Measurements from ENCODE around the gene IQCH.

Gene IQCH

DNA sequence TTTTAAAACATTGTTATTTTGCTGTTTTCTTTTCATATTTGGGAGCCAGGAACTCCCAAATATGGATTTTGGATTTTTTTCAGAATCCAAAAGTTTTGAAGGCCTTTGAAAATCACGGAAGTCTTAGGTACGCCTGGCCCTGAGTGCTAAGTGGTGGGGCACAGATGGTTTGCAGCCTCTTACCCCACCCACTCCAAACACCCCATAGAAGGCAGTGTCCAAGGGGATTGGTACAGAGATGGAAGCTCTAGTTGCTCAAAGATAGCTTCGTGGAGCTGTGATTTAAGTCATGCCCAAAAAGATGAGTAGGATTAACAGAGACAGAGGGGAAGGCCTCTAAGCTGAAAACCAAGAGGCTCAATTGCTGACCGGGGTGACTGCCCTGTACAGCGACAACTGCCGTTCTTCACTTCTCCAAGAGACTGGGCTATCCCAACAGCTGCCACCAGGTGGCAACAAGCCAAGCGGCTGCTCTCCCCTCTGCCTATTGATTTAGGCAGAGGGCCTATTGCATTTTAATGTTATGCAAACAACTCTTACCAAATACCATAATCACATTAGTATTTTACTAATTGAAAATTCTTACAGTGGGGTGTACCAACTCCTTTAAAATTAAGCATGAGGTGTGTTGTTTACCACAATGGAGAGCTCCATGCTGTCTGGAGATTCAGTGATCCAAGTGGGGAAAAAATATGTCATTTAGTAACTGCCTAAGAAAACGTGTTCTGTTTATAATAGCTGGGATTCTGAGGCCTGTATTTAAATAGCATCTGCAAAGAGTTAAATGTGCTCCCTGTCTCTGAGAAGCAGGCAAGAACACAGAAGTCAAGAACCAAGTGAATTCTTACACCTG lies 202.3 kb downstream of the IQCH start:
- DNase-seq: peak; percentile 79

DNA sequence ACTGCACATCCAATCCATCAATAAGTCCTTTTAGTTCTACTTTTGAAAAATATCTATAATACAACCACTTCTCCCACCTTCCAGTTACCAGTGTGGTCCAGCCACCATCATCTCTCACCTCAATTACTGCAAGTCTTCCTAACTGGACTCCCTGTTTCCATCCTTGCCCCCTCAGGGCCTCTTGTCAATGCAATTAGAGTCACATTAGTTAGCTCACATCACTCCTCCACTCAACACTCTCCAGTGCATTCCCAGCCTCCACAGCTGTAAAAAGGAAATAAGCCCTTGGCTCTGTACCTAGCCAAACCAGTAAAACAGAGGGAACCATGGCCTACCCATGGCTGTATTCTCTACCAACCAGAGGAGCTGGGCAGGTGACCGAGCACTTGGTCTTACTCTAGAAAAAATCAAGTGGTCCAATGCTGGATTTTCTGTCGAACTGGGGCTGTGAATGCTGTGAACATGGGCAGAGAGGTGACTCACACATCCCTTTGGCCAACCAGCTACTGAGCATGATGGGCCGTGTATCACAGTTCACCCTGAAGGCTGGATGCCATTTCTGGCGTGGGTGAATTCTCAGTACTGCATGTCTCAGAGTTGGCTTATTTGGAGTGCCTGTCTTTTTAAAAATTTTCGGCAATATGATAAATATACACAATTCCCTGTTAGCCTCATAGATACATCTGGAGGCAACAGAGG lies 203.9 kb downstream of the IQCH start:
- DNase-seq: no peak

DNA sequence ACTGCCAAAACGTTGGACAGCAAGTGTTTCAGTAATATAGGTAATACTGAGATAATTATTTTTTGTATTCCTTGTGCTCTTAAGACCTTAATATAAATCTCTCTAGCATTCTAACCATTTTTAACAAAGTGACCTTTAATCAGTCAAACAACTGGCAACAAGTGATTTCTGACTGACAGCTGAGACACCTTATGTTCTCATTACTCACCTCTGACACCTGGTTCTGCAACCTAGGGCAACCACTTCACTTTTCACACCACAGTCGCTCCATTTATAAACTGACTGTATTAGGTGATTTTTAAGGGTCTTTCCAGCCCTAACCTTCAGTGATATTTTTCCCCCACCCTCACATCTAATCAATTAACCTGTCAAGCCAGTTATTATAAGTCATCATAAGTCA lies 205.9 kb downstream of the IQCH start:
- DNase-seq: no peak

DNA sequence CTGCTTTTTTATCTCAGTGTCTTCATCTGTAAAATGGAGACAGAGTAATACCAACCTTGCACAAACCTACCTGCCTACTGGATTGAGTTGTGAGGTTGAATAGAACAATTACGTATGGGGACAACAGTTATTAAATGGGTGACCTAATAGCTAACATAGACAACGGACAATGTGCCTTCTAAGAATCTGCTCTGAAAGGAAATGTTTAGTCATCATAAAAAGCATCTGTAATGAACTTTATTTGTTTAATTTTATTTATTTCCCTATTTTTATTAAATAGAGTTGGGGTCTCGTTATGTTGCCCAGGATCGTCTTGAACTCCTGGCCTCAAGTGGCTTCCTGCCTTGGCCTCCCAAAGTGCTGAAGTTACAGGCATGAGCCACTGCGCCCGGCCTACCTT lies 207.1 kb downstream of the IQCH start:
- DNase-seq: no peak

DNA sequence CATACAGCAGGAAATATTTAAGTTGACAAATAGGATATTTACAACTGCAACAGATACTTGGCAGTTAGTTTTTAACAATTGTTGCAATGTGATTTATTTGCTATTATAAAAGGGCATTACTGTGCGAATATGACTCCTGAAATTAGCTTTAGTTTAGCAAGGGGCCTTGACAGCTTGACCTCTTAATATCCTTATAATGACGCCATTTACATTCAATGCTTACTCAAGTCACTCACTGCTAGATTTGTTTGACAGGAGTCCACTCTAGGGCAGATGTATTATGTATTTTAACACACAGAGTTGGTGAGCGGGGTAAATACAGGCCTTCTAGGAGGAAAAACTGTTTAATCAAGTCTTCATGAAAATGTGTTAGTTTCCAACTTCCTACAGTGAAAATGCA lies 208.3 kb downstream of the IQCH start:
- no peak for DNase-seq

DNA sequence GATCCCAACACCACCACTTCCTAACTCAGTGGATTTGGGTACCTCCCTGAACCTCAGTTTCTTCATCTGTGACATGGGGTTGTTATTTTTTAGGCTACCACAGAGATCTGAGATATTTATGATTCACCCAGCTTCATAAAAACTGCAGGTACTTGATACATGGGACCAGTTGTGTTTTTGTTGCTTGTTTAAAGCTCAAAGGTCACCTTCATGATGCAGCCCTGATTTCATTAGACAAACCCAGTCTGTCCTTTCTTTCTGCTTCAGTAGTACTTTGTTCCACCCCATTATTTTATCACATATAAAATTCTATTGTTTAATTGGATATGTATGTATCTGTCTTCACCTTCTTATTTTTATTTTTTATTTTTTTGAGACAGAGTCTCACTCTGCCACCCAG lies 208.9 kb downstream of the IQCH start:
- no peak for DNase-seq

DNA sequence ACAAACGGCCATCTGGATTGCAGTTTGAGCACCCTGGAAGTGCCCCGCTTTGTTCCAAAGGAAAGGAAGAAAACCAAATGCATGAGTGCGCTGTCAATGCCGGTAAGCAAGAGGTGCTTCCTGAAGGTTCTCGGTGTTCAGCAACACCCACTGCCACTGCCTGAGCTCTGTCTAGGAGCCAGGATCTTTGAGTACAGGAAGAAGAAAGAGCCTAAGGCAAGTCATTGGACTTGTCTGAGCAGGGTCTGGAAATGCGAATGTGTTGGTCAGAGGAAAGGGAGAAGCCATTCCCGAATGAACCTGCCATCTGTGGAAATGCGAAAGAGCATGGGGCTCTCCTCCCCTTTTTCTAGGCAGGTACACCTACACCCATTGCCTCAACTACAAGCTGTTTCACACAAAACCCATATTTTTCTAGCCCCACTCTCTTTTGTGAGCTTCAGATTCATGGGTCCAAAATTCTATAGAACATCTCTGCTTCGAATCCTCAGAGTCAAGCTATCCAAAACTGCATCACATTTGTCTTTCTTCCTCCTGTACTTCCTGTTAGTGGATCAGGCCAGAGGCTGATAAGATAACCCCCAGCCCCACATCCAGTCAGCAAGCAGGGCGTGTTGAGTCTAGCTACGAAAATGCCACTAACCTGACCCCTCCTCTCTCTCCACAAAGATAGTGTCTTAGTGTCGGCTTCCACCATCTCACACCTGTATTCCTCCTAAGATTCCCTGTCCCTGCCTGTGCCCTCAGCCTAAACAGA lies 210.8 kb downstream of the IQCH start:
- DNase-seq: no peak

DNA sequence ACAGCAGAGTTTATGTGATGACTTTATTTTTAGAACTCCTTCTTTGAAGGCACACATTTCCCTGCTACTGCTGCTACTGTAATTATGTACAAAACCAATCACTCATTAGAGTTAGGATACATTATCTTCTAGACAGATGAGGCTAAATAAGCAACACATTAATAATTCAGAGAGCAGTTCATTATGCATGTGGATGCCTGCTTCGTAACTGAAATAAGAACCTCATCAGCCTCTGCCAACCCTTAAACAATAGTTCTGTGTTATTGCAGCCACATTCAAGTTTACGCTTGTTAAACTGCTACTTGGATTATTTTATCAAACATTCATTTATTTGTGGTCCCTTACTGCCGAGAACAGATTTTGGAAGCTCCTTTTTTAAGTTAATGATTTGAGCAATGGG lies 213.8 kb downstream of the IQCH start:
- peak; percentile 18 for DNase-seq

DNA sequence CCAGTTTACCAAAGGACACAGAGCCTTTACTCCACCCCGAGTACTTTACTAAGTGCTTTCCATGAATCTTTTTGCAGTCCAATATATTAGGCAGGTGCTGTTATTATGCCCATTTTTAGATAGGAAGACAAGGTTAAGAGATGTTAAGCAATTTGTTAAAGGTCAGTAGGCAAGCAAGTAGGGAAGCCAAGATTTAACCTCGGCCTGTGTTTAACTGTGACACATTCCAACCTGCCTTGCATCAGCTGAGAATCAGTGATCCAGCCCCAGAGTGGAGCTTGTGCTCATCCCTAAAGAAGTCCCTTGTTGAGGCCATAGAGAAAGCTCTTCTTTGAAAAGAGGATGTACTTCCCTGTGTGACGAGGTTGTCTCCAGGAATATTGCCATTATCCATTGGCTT lies 215.1 kb downstream of the IQCH start:
- DNase-seq: no peak

DNA sequence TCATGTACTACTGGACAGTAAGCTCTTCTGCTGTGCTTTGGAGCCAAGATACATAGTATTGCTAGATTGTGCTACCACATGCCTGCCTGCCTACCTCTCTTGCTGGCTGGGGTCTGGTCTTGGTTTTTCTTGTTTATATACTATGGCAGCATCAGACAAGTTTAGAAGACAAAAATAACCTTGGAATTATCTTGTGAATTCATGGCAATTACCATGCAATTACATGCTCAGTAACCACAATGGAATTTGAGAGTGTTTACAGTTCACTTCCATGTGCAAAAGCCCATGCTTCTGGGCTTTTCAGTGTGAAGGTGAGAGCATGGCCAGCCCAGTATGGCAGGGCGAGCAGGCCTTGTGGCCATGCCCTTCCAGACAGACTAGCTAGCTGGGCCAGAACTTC lies 218.4 kb downstream of the IQCH start:
- DNase-seq: no peak

DNA sequence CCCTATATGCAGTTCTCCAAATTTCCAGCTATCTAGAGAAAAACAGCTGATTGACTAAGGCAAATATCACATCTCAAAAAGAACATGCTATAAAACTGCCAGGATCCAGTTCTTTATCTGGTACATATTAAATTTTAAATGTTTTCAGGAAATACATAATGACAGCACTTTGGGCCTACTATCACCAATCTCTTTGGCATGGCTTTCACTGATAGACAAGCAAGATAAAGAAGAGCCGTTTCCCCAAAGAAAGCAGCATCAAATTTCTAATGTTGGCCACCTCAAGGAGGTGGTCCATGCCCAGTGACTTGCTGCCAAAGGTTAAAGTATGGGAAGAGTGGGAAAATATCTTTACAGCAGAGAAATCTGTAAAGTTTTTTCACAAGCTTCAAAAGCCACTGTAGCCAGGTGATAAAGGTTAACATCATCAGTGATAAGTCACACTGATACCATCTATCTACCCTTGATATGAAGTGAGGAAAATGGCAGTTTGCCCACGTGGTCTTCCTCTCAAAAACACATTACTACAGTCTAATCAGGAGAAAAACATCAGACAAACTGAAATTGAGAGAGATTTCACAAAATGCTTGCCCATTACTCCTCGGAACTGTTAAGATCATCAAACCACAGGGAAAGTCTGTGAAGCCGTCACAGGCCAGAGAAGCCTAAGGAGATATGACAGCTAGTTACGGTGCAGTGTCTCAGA lies 220.0 kb downstream of the IQCH start:
- DNase-seq: no peak

DNA sequence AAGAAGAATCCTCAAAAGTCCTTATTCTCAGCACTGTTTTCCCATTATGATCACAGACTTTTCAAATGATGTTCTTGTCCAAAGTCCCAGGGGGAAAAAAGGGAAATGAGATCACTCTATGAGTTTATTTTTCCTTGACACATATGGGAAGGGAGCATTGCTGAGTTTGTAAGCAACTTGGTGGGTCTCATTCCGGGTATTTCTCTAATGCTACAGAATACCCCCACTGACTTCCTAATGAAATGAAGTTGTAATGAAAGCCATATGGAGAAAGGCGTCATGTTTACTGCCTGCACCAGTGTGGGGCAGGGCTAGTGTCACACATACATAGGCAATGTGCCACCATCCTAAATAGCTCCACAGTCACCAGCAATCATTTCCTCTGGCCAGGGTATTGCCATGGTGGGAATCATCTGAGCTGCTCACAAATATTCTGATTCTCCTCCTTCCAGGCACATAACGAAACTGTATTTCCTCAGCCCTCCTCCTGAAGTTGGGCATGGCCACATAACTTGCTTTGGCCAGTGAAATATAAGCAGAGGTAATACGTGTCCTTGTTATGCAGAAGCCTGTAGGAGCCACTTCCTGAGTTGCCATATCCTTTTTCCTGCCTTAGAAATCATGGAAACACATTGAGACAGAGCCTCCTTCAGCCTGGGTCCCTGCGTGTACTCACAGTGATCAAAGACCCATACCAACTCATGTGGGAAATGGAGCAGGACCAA lies 225.4 kb downstream of the IQCH start:
- DNase-seq: no peak

DNA sequence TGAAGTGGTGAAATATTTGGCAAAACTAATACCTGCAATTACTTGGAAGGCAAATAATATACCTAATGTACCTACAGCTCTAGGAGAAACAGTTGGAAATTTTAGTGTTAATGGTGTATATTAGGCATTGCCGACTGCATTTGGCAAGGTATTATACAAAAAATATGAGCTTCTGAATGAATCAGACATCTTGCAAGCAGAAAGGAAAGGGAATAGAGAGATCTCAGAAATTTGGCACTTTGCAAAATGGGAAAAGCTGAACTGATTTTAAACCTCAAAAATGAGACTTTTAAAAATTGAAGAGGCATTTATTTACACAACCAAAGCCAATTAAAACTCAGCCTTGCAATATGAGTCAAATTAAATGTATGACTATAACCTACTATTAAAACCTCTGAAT lies 226.2 kb downstream of the IQCH start:
- DNase-seq: no peak

DNA sequence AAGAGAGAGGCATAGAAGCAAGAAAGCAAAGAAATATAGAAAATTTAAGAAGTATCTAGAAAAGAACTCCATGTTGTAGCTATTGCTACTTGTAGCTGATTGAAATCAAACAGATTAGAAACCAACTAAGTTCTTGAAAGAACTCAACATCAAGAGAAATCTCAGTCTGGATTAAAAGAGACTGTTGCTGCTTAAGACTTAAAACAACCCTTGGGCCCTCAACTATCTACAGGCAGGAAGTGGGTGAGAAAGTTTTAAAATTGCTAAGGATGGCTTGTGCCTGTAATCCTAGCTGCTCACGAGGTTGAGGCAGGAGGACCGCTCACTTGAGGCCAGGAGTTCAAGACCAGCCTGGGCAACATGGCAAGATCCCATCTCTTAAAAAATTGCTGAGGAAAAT lies 227.1 kb downstream of the IQCH start:
- DNase-seq: no peak

DNA sequence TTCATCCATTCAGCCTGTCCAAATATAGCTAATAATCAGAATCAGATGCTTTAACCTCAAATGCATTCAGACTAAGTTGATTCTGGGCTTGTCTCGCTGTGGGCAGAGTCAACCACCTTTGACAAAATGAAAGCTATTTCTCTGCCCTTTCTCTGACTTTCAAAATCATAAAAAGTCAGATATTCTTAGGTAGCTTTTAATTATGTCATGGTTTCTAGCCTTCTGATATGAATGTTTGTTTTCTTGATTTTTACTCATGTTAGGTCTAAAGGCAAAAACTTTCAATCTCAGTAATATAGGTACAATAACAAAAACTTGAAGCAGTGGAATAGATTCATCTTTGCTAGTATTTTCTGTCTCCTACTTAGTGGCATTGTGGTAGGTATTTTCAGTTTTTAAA lies 241.0 kb downstream of the IQCH start:
- no peak for DNase-seq

DNA sequence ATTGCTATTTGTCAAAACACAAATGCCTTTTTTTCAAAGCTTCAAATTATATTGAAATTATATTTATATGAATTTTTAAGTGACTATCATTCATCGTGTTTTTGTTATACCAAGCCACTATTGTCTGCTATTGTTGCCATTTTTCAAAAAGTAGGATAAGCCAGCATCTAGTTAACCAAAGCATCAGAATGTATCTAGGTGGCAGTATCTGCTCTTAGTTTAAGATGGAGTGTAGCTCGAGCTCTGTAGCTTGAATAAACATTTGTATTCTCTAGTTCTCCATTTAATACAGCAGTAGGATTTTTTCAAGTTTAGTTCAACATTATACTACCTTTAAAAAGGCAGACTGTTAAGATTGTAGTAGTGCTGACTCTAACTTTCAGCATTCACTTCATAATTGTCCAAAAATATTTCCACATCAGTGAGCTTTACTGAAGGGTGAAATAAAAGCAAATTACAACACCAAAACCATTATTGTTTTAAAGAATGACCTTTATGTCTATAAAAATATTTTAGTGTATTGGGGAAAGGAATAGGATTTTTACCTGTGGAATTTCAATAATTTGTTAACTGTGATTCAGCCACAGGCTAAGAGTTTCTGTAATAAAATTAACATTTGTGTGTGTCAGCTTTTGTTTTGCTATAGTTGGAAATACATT lies 246.7 kb downstream of the IQCH start:
- peak; percentile 39 for DNase-seq

DNA sequence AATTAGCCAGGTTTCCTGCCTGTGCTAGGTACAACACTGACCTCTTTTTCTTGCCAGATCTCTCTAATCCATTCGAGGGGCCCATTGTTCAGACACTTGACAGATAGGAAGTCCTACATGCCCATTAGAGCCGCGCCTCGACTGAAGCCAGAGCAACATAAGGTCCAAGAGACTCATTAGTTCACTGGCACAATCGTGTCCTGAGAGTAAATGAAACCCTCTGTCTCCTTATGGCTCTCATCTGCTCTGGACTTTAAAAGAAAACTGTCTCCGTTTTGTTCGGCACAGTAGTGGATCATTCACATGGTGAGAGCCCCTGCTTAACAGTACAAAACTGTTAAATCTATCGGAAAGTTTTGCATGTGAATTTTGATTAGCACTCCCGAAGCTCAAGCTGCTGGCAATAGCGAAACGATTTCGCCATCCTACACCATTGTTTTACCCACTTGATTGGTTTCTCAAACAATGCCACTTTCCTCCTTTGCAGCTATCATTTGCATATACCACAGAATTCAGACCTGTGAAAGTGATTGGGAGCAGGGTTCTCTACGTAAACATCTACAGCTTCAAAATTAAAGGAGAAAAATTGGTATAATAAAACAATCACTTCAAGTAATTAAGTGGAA lies 247.4 kb downstream of the IQCH start:
- peak; percentile 7 for DNase-seq

DNA sequence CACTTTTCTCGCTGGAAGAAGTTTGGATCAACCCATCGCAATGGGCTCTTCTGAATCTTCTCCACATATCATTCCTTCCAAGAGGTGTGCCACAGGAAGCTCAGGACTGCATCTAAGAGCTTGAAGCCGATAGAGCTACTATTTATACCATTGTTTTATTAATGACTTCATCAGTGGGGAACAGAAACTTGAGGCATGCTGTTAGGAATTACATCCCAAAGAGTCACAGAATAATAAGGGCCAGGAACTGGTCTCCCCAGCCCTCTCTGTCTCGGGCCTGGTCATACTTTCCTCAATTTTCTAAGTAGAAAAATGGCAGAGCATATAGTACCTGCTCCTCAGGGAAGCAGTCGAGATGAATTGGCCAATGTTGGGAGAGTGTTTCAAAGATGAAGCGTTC lies 249.5 kb downstream of the IQCH start:
- DNase-seq: no peak

DNA sequence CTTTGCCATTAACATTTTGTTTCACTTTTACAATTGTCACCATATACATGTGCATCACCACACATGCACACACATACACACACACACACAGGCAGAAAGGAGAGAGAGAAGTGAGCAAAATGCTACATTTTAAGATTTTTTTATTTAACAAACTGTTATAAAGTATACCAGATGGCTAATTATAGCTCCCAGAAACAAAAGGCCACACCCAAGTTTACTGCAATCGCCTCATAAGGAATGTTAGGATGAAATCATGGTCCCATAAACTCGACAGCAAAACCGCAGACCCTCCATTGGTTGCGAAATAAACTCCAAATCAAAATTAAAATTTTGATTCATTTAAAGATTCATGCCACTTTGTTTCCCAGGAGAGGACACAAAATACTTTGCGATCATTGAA lies 250.2 kb downstream of the IQCH start:
- DNase-seq: no peak

DNA sequence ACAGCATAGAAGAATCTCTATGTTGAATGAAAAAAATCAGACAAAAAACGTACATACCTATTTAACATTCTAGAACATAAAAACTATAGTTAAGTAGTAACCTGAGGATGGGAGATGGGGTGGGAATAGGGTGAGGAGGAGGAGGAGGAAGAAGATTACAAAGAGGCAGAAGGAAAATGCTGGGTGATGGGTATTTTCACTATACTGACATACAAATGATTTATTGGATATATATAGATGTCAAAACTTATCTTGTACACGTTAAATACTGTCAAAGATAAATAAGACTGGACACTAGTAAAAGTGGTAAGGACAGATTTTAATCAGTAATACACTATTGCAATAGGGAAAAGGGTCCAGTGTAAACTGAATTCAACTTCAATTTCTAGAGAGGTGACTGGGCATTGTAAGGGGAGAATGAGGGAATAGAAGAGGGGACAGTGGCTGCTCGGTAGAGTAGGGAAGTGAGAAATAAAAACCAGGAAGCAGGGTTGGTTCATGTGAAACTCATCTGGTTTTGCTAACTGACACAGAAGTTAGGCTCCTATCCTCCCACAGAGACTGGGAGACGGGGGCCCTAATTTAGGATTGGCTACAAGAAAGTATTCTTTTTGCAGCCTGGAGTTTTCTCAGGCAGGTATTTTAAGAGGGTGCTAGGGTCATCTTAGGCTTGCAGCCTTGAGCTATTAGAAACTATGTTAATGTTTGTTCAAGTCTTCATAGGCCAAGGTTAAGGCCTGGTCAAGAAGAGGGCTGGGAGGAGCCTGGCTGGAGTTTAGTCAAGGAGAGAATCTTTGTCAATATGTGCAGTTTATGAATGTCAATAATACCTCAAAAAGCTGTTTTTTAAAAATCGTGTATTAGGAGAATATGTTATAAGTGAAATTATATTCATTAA lies 251.3 kb downstream of the IQCH start:
- no peak for DNase-seq
